Lower leg skin (tissue), 3 donors: ENCODE measurements around the gene TMEM127.

Source experiments
- CTCF ChIP-seq, 3 donors: fragments of 450-650 bp; IDR thresholded peaks; one replicate each; pipeline ENCODE4 v1.5.1; 2016; ENCODE audit warnings: antibody characterized with exemption in 3 of 3, mild to moderate bottlenecking in 3 of 3, moderate library complexity in 2 of 3
- POLR2A ChIP-seq, 2 donors: fragments of 450-650 bp; IDR thresholded peaks; one replicate each; pipeline ENCODE4 v1.6.1; 2016 to 2017; ENCODE audit warnings: antibody characterized with exemption in 2 of 2, mild to moderate bottlenecking in 1 of 2, moderate library complexity in 1 of 2

GRCh38 chr2:96250188-96250587, 15.6 kb downstream of the TMEM127 start:
- TF ChIP-seq CTCF (IDR thresholded peaks at IDR 0.05) (no peak), POLR2A (IDR thresholded peaks at IDR 0.05) (no peak)
